ENCODE data around the gene TMCO4. TPM values are rescaled to one million over a fixed set of nuclear protein-coding genes. Genes with fewer than 3 reads are reported as not detected.

The TMCO4 gene
- total RNA-seq, 1 experiment from 2014 or later, result 15.1 TPM

GRCh38 chr1:19772053-19772452, 27.7 kb downstream of the TMCO4 start:
- H3K4me3 ChIP-seq (ENCODE audit: low read depth, low read length), result no peak overlapping the region
- no peaks in the 10 kb centered on the region for H3K4me1 ChIP-seq
- Mint-ChIP-seq H3K4me1 (ENCODE audit: low read depth, unreplicated experiment) (no peaks in the 10 kb centered on the region), H3K9me3 (ENCODE audit: unreplicated experiment) (no peaks in the 10 kb centered on the region), H3K36me3 (ENCODE audit: insufficient read depth, unreplicated experiment) (no peaks in the 10 kb centered on the region), H3K4me3 (ENCODE audit: unreplicated experiment) (no peak overlapping the region), H3K27ac (ENCODE audit: unreplicated experiment) (no peak overlapping the region), H3K27me3 (ENCODE audit: insufficient read depth, unreplicated experiment) (no peaks in the 10 kb centered on the region)
- ChIA-PET POLR2A (no interaction called here), CTCF (no interaction called here)
- no peaks in the 10 kb centered on the region for H3K9me3 ChIP-seq
- intact Hi-C loops (cut with micrococcal nuclease; ENCODE audit: unreplicated experiment), result no loop called here
- BruUV-seq (replicated peaks), result no TSS peak
- no peak for TF ChIP-seq CTCF (IDR thresholded peaks at IDR 0.05; ENCODE audit: insufficient read depth in 1 of 2, low read depth in 1 of 2, low read length in 1 of 2, severe bottlenecking in 1 of 2, unreplicated experiment in 1 of 2)
- no peaks in the 10 kb centered on the region for H3K36me3 ChIP-seq (ENCODE audit: control insufficient read depth, insufficient read depth, low read length)
- DNase-seq, result peak in 1 of 2 experiments; percentile 14
- H3K27me3 ChIP-seq (replicated peaks; ENCODE audit: control insufficient read depth, insufficient read depth, low read length), result no peaks in the 10 kb centered on the region

GRCh38 chr1:19771350-19771749, 28.4 kb downstream of the TMCO4 start:
- no peak for DNase-seq
- ChIA-PET POLR2A (no interaction called here), CTCF (no interaction called here)

GRCh38 chr1:19770436-19771190, 29.1 kb downstream of the TMCO4 start:
- Histone ChIP-seq H3K9me3 (no peaks in the 10 kb centered on the region), H3K27me3 (replicated peaks; ENCODE audit: control insufficient read depth, insufficient read depth, low read length) (no peaks in the 10 kb centered on the region), H3K4me1 (no peaks in the 10 kb centered on the region), H3K4me3 (ENCODE audit: low read depth, low read length) (no peak overlapping the region), H3K36me3 (ENCODE audit: control insufficient read depth, insufficient read depth, low read length) (no peaks in the 10 kb centered on the region)
- POLR2A ChIA-PET, result no interaction called here
- intact Hi-C loops (cut with micrococcal nuclease; ENCODE audit: unreplicated experiment), result no loop called here
- Mint-ChIP-seq H3K27ac (ENCODE audit: unreplicated experiment) (no peak overlapping the region), H3K27me3 (ENCODE audit: insufficient read depth, unreplicated experiment) (no peaks in the 10 kb centered on the region), H3K4me3 (ENCODE audit: unreplicated experiment) (no peak overlapping the region), H3K9me3 (ENCODE audit: unreplicated experiment) (no peaks in the 10 kb centered on the region), H3K4me1 (ENCODE audit: low read depth, unreplicated experiment) (no peaks in the 10 kb centered on the region), H3K36me3 (ENCODE audit: insufficient read depth, unreplicated experiment) (no peaks in the 10 kb centered on the region)
- DNase-seq, result no peak
- TF ChIP-seq CTCF (IDR thresholded peaks at IDR 0.05; ENCODE audit: insufficient read depth in 1 of 2, low read depth in 1 of 2, low read length in 1 of 2, severe bottlenecking in 1 of 2, unreplicated experiment in 1 of 2), result no peak
- BruUV-seq (replicated peaks), result no TSS peak
- CTCF ChIA-PET, result no interaction called here

More at GRCh38 chr1:19771350-19771749, 28.4 kb downstream of the TMCO4 start:
- Mint-ChIP-seq H3K36me3 (ENCODE audit: insufficient read depth, unreplicated experiment) (no peaks in the 10 kb centered on the region), H3K9me3 (ENCODE audit: unreplicated experiment) (no peaks in the 10 kb centered on the region), H3K4me1 (ENCODE audit: low read depth, unreplicated experiment) (no peaks in the 10 kb centered on the region), H3K4me3 (ENCODE audit: unreplicated experiment) (no peak overlapping the region), H3K27me3 (ENCODE audit: insufficient read depth, unreplicated experiment) (no peaks in the 10 kb centered on the region), H3K27ac (ENCODE audit: unreplicated experiment) (no peak overlapping the region)
- no TSS peak for BruUV-seq (replicated peaks)
- Histone ChIP-seq H3K4me3 (ENCODE audit: low read depth, low read length) (no peak overlapping the region), H3K27me3 (replicated peaks; ENCODE audit: control insufficient read depth, insufficient read depth, low read length) (no peaks in the 10 kb centered on the region), H3K9me3 (no peaks in the 10 kb centered on the region), H3K4me1 (no peaks in the 10 kb centered on the region), H3K36me3 (ENCODE audit: control insufficient read depth, insufficient read depth, low read length) (no peaks in the 10 kb centered on the region)
- no peak for TF ChIP-seq CTCF (IDR thresholded peaks at IDR 0.05; ENCODE audit: insufficient read depth in 1 of 2, low read depth in 1 of 2, low read length in 1 of 2, severe bottlenecking in 1 of 2, unreplicated experiment in 1 of 2)
- intact Hi-C loops (cut with micrococcal nuclease; ENCODE audit: unreplicated experiment), result no loop called here
